Measurements from ENCODE around the gene PLEKHA6.
"Not testable (repeated sequence)": the region's sequence is repeated elsewhere in the genome, so short reads cannot be mapped to it uniquely, and the experiment has no call there.

PLEKHA6 gene

GRCh38 chr1:204314893-204315658, 44.7 kb downstream of the PLEKHA6 start:
- no peak for DNase-seq

- no peak for DNase-seq
These were observed 45.4 kb downstream of the PLEKHA6 start for GRCh38 chr1:204314171-204314892.

GRCh38 chr1:204313675-204314074, 46.1 kb downstream of the PLEKHA6 start:
- no peak for DNase-seq

GRCh38 chr1:204310970-204311369, 48.8 kb downstream of the PLEKHA6 start:
- DNase-seq, result not testable (repeated sequence)

GRCh38 chr1:204308023-204308628, 51.6 kb downstream of the PLEKHA6 start:
- DNase-seq, result no peak

- peak in 28 of 58 donors; percentile 18 to 67 (median 32) for DNase-seq
These were observed 52.3 kb downstream of the PLEKHA6 start for GRCh38 chr1:204307334-204307883.

- DNase-seq, result peak in 10 of 58 donors; percentile 16 to 53 (median 28)
These were observed 53.7 kb downstream of the PLEKHA6 start for GRCh38 chr1:204306076-204306475.

- no peak for DNase-seq
These were observed 55.7 kb downstream of the PLEKHA6 start for GRCh38 chr1:204304067-204304466.

- no peak for DNase-seq
These were observed 57.0 kb downstream of the PLEKHA6 start for GRCh38 chr1:204302769-204303168.

GRCh38 chr1:204301171-204301957, 58.4 kb downstream of the PLEKHA6 start:
- DNase-seq, result peak in 13 of 58 donors; percentile 24 to 53 (median 32)

- no peak for DNase-seq
These were observed 59.8 kb downstream of the PLEKHA6 start for GRCh38 chr1:204299814-204300365.

GRCh38 chr1:204296431-204296988, 63.2 kb downstream of the PLEKHA6 start:
- peak in 8 of 58 donors; percentile 16 to 59 (median 42) for DNase-seq

- no peak for DNase-seq
These were observed 64.1 kb downstream of the PLEKHA6 start for GRCh38 chr1:204295671-204296070.

- DNase-seq, result no peak
These were observed 65.4 kb downstream of the PLEKHA6 start for GRCh38 chr1:204294357-204294756.

- no peak for DNase-seq
These were observed 66.0 kb downstream of the PLEKHA6 start for GRCh38 chr1:204293605-204294337.

- no peak for DNase-seq
These were observed 67.0 kb downstream of the PLEKHA6 start for GRCh38 chr1:204292740-204293139.

- no peak for DNase-seq
These were observed 70.4 kb downstream of the PLEKHA6 start for GRCh38 chr1:204289280-204289679.

GRCh38 chr1:204288021-204288588, 71.6 kb downstream of the PLEKHA6 start:
- no peak for DNase-seq

- DNase-seq, result peak in 8 of 58 donors; percentile 23 to 50 (median 36)
These were observed 72.2 kb downstream of the PLEKHA6 start for GRCh38 chr1:204287466-204287891.

All from anterior cingulate cortex (tissue), 58 donors.